HG02798 (cell line): ENCODE results near the gene IL13.
A peak's percentile ranks its signal among the peaks of the same experiment; 100 is the strongest.
"Not testable (repeated sequence)": the region's sequence is repeated elsewhere in the genome, so short reads cannot be mapped to it uniquely, and the experiment has no call there.

Experiments
- ATAC-seq: cut with Tn5 transposase; IDR thresholded peaks from one replicate; pipeline ENCODE4 v1.9.1; 2021; ENCODE audit warnings: mild to moderate bottlenecking; ENCODE audit not compliant: unreplicated experiment, poor library complexity

Gene IL13

GRCh38 chr5:132687995-132688394, 30.0 kb downstream of the IL13 start:
- ATAC-seq: peak; percentile 49

GRCh38 chr5:132688536-132689339, 30.8 kb downstream of the IL13 start:
- peak; percentile 51 for ATAC-seq

- ATAC-seq: no peak
Observed at GRCh38 chr5:132689513-132689912, 31.5 kb downstream of the IL13 start.

GRCh38 chr5:132690156-132690555, 32.2 kb downstream of the IL13 start:
- ATAC-seq: no peak

- not testable (repeated sequence) for ATAC-seq
Observed at GRCh38 chr5:132691755-132692631, 34.0 kb downstream of the IL13 start.

- no peak for ATAC-seq
Observed at GRCh38 chr5:132692632-132692967, 34.6 kb downstream of the IL13 start.

GRCh38 chr5:132695956-132696355, 38.0 kb downstream of the IL13 start:
- no peak for ATAC-seq

- no peak for ATAC-seq
Observed at GRCh38 chr5:132704875-132705274, 46.9 kb downstream of the IL13 start.

- no peak for ATAC-seq
Observed at GRCh38 chr5:132708645-132709044, 50.7 kb downstream of the IL13 start.
